Pancreas (tissue), 10 donors: ENCODE data around the gene TES. TPM values are rescaled to one million over a fixed set of nuclear protein-coding genes. Genes with fewer than 3 reads are reported as not detected.

ENCODE experiments used
- ATAC-seq, 4 donors: fragments of 200-7000 bp; cut with Tn5 transposase; one replicate each; pipeline versions ENCODE4 v1.8.0 to v1.9.1; 2020; ENCODE audit warnings: mild to moderate bottlenecking in 4 of 4, moderate library complexity in 4 of 4
- DNase-seq, 6 donors: peaks; one replicate each; pipeline ENCODE4 v3.0.0-alpha.2; 2020
- FAIRE-seq: peaks from 2 replicates; lab custom pipeline; 2012; peaks lifted over from hg19 to GRCh38; lab: Jason Lieb, UNC
- H3K27ac ChIP-seq, 4 donors: fragments of 200-600 bp; sonication (generic); 1 replicate in 3 of 4; 2 replicates in 1 of 4; pipeline versions ENCODE4 v1.5.0 to v1.8.0; 2020
- H3K27me3 ChIP-seq, 4 donors: fragments of 200-600 bp; one replicate each; pipeline ENCODE4 v1.8.0; 2021
- H3K36me3 ChIP-seq, 3 donors: fragments of 200-600 bp; sonication (generic) in 1 of 3; one replicate each; pipeline versions ENCODE4 v1.5.0 to v1.8.0; 2020 to 2021
- H3K4me1 ChIP-seq, 3 donors: fragments of 200-600 bp; one replicate each; pipeline ENCODE4 v1.8.0; 2021
- H3K4me3 ChIP-seq, 4 donors: fragments of 200-600 bp; sonication (generic) in 2 of 4; one replicate each; pipeline versions ENCODE4 v1.5.0 to v1.8.0; 2020 to 2021
- H3K9me3 ChIP-seq, 4 donors: fragments of 200-600 bp; one replicate each; pipeline ENCODE4 v1.8.0; 2021
- CTCF ChIP-seq, 4 donors: fragments of 200-600 bp; sonication (generic) in 3 of 4; IDR thresholded peaks; one replicate each; pipeline versions ENCODE4 v1.5.0 to v1.8.0; 2021; ENCODE audit warnings: antibody characterized with exemption in 4 of 4
- WGBS, 2 donors: extraction: QIAGEN DNeasy Blood & Tissue Kit; methylation state at CpG; one replicate each; pipeline ENCODE4 v1.1.7; 2013; 5-methylcytosine and 5-hydroxymethylcytosine counted together
- intact Hi-C, 3 donors: fragments of 100-400 bp; cut with DNase I; formaldehyde crosslinking; loops; one replicate each; pipeline versions ENCODE4 v1.11.1 to v1.14.2; 2022
- polyA plus RNA-seq, 2 donors: library from polyadenylated mRNA; stranded (reverse); fragments of 200-250 nt; gene quantifications; one replicate each; pipeline ENCODE4 v1.2.3, GENCODE V29; 2013
- total RNA-seq, 6 donors: library from RNA; stranded (reverse); fragmentation: NEBNext Ultra II Directional in 4 of 6; extraction: Animal tissue kit (Norgen Biotek cat#: 25700) in 4 of 6; gene quantifications; one replicate each; pipeline versions ENCODE4 v1.2.1 to v1.2.4, GENCODE V29; 2021 to 2023
- donor health status: healthy with polysubstance abuse.
- donor health status: DM: no; HTN: no; CAD: no; lungs with moderate emphysema.
- donor health status: DM: no; HTN: no; CAD: no.
- donor health status: control.
- donor health status: control.
- donor health status: Bipolar disorder and iron deficiency.
- donor health status: DM: yes; HTN: yes; CAD: no.
- donor health status: DM: no; HTN: no; CAD: no.
- donor health status: DM: no; HTN: no; CAD: no.
- donor health status: DM: yes; HTN: yes; CAD: no.

TES gene
- total and polyA plus RNA-seq, 8 donors, result 10.6 to 37.0 (median 20.0) TPM

- ATAC-seq (peak in 2 of 4 donors; percentile 5 to 36), DNase-seq (no peak), FAIRE-seq (no peak)
- WGBS, 2 donors, result 59 to 66% methylated on average over 2 of the region's 2 CpGs
- no peaks in the 10 kb centered on the region for H3K27me3 ChIP-seq
- H3K9me3 ChIP-seq, result no peaks in the 10 kb centered on the region
- peak overlapping the region in 1 of 4 donors; percentile 15 for H3K27ac ChIP-seq
- H3K4me1 ChIP-seq, result peaks cover 20 to 46% (median 26%) of the 10 kb centered on the region in 3 donors
- no peak overlapping the region for H3K4me3 ChIP-seq
- TF ChIP-seq CTCF (IDR thresholded peaks at IDR 0.05), result no peak
- intact Hi-C loops, result no loop called here
- no peaks in the 10 kb centered on the region for H3K36me3 ChIP-seq
These were observed 17.4 kb downstream of the TES start for GRCh38 chr7:116227678-116228239.

- no peak overlapping the region for H3K4me3 ChIP-seq
- peak overlapping the region in 1 of 4 donors; percentile 15 for H3K27ac ChIP-seq
- DNase-seq, result no peak
- intact Hi-C loops, result no loop called here
- FAIRE-seq, result no peak
- H3K4me1 ChIP-seq, result peaks cover 20 to 46% (median 22%) of the 10 kb centered on the region in 3 donors
- 78 to 80% methylated on average over 5 of the region's 5 CpGs for WGBS, 2 donors
- H3K36me3 ChIP-seq, result no peaks in the 10 kb centered on the region
- TF ChIP-seq CTCF (IDR thresholded peaks at IDR 0.05), result no peak
- no peaks in the 10 kb centered on the region for H3K9me3 ChIP-seq
- no peaks in the 10 kb centered on the region for H3K27me3 ChIP-seq
- no peak for ATAC-seq
These were observed 17.9 kb downstream of the TES start for GRCh38 chr7:116228241-116228640.

GRCh38 chr7:116229366-116229765, 19.0 kb downstream of the TES start:
- Histone ChIP-seq H3K36me3 (no peaks in the 10 kb centered on the region), H3K27ac (peak overlapping the region in 2 of 4 donors; percentile 63 to 75), H3K9me3 (no peaks in the 10 kb centered on the region), H3K4me1 (peaks cover 20 to 46% (median 21%) of the 10 kb centered on the region in 3 donors), H3K4me3 (no peak overlapping the region), H3K27me3 (no peaks in the 10 kb centered on the region)
- TF ChIP-seq CTCF (IDR thresholded peaks at IDR 0.05), result no peak
- FAIRE-seq, result no peak
- no peak for DNase-seq
- intact Hi-C loops, result no loop called here
- peak in 1 of 4 donors; percentile 8 for ATAC-seq

- WGBS, 2 donors, result 40 to 47% methylated on average over 4 of the region's 4 CpGs
- intact Hi-C loops, result no loop called here
- peak; percentile 32 to 73 (median 54) for ATAC-seq
These were observed 20.1 kb downstream of the TES start for GRCh38 chr7:116230191-116231005.

More at GRCh38 chr7:116230191-116231005, 20.1 kb downstream of the TES start:
- TF ChIP-seq CTCF (IDR thresholded peaks at IDR 0.05), result no peak
- FAIRE-seq (no peak), DNase-seq (peak in 1 of 6 donors; percentile 19)
- Histone ChIP-seq H3K4me3 (no peak overlapping the region), H3K9me3 (no peaks in the 10 kb centered on the region), H3K4me1 (peaks cover 20 to 46% (median 21%) of the 10 kb centered on the region in 3 donors), H3K27ac (peak overlapping the region in 2 of 4 donors; percentile 63 to 75), H3K36me3 (no peaks in the 10 kb centered on the region), H3K27me3 (no peaks in the 10 kb centered on the region)
